ENCODE data around the gene ALDH3B1.

ALDH3B1 gene

DNA sequence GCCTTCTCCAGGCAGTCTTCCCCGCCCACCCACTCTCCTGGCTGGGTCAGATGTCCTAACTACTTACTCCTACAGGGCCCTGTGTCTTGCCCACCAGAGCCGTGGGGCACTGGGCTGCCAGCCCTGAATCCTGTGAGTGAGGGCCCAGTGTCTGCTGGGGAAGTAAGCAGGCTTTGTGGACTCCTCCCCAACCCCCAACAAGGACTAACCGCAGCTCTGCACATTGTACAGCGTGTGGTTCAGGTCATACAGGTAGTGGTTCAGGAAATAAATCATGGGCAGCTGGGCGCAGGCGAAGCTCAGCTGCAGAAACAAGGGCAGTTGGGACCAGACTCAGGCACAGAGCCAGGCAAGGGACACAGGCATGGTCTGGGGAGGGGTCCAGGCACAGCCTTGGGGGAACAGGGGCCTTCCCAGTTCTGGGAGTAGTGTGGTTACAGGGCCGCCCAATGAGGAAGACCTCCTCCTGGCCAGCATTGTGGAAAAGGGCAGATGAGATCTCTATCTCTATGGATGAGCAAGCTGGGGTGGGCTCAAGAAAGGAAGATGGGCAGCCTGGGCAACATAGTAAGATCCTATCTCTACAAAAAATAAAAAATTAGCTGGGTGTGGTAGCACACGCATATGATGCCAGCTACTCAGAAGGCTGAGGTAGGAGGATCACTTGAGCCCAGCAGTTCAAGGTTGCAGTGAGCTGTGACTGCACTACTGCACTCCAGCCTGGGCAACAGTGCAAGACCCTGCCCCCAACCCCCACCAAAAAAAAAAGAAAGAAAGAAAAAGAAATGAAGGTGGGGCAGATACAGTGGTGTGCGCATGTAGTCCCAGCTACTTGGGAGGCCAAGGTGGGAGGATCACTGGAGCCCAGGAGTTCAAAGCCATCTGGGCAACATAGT, 11.7 kb upstream of the ALDH3B1 start:
- no peak for DNase-seq

GRCh38 chr11:67999201-67999629, 10.9 kb upstream of the ALDH3B1 start:
- DNase-seq, result no peak

DNA sequence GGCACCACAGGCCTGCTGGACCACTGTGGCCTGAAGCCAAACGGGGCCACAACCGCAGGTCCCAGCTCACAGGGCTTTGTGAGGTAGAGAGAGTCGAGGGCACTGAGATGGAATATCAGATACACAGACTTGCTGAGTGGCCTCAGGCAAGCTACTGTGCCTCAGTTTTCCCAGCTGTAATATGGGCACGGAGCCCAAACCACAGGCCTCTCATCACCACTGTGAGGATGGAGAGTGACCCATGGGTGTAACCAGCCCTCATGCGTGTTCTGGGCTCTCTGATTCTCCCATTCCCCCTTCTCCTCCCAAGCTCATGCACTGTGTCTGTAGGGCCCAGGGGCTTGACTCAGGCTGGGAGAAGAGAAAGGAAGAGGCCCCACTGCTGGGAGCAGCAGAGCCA, 10.4 kb upstream of the ALDH3B1 start:
- DNase-seq, result no peak

DNA sequence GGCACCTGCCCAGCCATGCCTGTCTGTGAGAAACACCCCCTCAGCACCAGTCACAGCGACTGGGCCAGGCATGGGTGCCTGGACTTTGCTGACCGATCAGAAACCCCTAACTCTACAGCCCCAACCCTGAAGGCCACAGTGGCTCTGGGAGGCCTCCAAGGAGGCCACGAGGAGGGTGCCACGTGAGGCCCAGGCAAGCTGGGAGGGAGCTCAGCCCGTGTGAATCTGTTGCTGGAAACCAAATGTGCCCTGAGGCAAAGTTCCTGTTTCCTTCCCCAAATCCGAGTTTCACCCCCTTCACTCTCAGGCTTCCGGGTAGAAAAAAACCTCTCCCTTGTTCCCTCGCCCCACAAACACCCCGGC, 7.6 kb upstream of the ALDH3B1 start:
- DNase-seq, result no peak

DNA sequence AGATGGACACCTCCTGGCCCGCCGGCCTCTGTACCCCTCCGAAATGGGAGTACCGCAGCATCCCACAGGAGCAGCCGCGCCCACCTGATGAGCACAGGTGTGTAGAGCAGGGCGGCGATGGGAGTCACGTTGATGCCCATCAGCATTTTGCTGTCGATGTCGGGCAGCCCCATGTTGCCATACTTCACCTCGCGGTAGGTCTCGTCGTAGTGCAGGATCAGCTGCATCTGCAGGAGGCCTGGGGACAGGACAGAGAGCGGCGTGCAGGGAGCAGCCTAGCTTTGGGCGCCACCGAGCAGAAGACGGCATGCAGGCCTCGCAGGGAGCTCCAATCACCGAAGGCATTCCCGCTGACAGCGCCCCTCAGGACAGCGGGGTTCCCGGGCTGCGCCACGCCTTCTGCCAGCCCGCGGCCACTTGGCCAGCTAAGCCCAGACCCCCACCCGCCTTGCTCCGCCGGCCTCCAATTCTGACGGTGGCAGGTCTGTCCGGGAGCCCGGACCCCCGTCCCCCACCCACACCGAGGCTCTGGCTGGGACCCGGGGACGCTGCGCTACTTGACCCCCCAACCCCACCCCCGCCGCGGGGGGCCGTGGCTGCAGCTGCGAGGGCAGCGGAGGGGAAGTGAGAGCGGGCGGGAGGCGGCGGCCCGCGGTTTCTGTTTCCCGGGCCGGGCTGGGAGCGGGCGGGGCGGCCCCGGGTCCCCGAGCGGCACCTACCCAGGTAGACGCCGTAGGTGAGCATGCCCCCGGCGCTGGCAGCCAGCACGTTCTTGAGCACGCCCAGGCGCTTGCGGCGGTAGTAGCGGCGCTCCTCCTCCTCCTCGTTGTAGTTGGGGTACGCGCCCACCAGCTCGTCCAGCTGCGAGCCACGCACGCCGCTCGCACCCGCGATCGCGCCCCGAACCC, 6.9 kb upstream of the ALDH3B1 start:
- no peak for DNase-seq

- DNase-seq, result peak; percentile 70
Measured at GRCh38 chr11:68003846-68004550, 6.1 kb upstream of the ALDH3B1 start, which contains the start of gene UNC93B1. UNC93B1 (minus strand) TSS chr11:68004097; CDS start chr11:68004043, 54 bp downstream.

DNA sequence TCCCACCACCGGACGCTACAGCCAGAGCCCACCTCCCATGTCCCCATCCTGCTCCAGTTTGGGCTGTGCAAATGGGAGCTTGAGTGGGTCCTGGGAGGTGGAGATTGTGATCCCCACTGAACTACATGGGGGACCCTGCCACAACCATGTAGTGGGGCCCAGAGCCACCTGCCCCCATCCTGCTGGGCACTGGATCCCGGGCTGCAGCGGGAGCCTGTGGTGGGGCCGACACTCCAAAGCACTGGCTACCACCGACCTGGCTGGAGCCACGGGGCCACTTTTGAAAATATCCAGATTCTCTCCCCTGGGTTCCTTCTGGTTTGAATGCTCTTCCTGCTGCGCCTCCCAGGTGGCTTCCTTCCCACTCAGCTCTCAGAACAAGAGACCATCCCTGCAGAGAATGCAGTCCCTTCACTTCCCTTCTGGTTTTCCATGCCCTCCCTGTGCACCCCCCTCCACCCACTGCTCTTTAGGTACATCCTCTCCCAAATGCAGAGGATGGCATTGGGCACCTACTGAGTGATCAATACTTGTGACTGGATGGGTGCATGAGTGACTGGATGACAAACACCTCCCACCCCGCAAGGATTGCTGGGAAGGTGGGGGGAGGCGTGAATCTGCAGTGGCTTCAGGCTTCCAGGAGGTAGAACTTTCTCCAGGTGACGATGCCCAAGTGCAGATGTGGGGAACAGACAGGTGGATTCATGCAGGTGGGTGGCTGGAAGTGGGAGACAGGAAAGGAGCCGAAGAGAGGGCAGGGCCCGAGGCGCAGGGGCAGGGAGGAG, 5.4 kb upstream of the ALDH3B1 start:
- DNase-seq, result no peak

GRCh38 chr11:68006606-68007166, 3.4 kb upstream of the ALDH3B1 start:
- no peak for DNase-seq

DNA sequence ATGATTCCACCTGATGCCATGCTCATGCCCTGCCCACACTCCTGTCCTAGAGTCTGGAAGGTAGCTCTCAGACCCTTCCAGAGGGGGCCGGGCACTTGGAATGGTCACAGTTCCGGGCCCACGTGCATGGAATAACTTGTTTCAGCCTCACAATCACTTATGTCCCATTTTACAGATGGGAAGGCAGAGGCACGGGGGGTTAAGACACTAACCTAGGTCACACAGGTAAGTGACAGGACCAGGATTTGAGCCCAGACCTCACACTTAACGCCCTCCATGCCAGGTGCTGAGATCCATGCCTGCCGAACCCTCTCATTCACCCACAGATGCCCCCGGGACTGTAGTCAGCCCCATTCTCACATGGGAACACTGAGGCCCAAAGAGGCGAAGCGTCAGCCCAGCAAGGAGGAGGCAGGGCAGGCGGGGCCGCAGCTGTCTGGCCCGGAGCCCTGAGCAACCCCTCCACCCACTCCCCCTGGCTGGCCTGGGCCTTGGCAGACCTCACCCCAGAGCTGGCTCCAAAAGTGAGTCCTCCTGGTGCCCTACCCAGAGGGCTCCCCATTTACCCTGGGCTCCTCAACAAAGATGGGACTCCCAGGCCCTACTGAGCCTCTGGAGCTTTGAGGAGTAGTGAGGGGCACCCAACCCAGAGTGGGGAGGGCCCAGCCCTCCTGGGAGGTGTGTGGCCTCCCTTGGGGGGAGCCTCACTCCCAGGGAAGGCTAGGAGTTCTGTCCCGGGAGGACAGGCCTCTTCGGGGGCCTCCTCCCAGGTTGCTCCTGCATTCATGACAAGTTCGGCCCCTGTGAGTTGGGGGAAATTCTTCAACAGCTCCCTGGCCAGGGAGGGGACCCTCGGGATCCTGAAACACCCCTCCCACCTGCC, 2.4 kb upstream of the ALDH3B1 start:
- no peak for DNase-seq

GRCh38 chr11:68008381-68009337, 1.5 kb upstream of the ALDH3B1 start:
- no peak for DNase-seq

- DNase-seq, result peak; percentile 40
Measured at GRCh38 chr11:68009391-68010089, 587 bp upstream of the ALDH3B1 start.

GRCh38 chr11:68011051-68011943, 1.2 kb downstream of the ALDH3B1 start:
- DNase-seq, result no peak

DNA sequence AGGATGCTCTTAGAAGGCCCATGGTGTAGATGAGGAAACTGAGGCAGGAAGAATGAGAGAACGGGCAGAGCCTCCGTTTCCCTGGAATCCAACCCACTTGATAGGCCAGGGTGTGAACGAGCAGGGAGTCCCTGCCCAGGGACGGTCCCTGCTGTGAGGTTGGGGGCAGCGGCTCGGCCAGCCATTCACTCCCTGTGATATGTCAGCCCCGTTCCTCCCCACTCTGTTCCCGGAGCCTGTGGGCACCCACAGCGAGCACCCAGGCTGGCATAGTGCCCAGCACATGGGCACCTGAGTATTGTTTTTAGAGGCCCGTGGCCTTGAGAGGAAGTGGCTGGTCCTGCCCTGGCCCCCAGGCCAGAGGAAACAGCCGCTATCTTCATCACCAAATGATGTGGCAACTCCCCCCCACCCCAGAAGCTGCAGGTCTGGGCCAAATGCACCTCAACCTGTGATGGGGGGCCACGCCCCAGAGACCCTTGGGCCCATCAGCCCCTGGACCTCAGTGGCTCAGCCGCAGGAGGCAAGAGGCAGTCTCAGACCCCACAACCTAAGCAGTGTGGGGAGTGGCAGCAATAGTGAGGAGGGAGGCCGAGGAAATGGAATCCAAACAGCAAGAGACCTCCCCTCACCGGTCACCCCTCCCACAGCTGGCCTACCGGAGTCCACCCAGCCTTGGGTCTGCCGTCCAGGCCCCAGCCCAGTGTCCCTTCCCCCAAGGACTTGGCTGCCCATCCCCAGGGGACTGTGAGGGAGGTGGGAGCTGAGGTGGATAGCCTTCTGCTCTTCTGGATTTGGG, 2.1 kb downstream of the ALDH3B1 start:
- DNase-seq, result no peak

GRCh38 chr11:68012843-68013610, 2.9 kb downstream of the ALDH3B1 start:
- no peak for DNase-seq

GRCh38 chr11:68013611-68014156, 3.6 kb downstream of the ALDH3B1 start:
- DNase-seq, result no peak

Measured in KG1 (cell line).